Esophagus squamous epithelium (tissue), 4 donors: ENCODE data around the gene IP6K1.

Experiments used
- POLR2A ChIP-seq, 4 donors: fragments of 450-650 bp; IDR thresholded peaks; one replicate each; pipeline ENCODE4 v1.6.1; 2017; ENCODE audit warnings: antibody characterized with exemption in 4 of 4, mild to moderate bottlenecking in 4 of 4, moderate library complexity in 3 of 4
- TF ChIP-seq, protein P1 (sequence below), 6 experiments: fragments of 450-650 bp in 4 of 6; fragments of 200-600 bp in 2 of 6; sonication (generic) in 2 of 6; IDR thresholded peaks; one replicate each; pipeline ENCODE4 v1.5.1; 2016 to 2019; ENCODE audit warnings: antibody characterized with exemption in 6 of 6, mild to moderate bottlenecking in 4 of 6, moderate library complexity in 4 of 6

DNA sequence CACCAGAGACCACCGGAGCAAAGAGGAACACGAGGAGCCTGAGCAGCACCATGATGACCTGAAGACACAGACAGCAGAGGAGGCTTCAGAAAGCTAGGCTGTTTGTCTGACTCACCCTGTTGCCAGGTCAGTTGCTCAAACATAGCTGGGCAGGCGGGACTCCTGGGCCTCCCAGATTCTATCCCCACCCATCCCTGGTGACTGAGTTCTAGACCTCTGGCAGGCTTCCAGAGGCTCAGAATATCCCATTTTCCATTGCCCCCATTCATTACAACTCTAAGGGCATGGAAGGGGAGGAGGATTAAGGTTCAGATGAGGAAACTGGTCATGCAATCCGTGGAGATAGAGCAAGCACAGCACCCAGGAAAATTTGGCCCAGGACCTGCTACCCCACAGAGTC lies 13.4 kb upstream of the IP6K1 start, which contains the start of gene CDHR4:
- TF ChIP-seq, protein P1, sequence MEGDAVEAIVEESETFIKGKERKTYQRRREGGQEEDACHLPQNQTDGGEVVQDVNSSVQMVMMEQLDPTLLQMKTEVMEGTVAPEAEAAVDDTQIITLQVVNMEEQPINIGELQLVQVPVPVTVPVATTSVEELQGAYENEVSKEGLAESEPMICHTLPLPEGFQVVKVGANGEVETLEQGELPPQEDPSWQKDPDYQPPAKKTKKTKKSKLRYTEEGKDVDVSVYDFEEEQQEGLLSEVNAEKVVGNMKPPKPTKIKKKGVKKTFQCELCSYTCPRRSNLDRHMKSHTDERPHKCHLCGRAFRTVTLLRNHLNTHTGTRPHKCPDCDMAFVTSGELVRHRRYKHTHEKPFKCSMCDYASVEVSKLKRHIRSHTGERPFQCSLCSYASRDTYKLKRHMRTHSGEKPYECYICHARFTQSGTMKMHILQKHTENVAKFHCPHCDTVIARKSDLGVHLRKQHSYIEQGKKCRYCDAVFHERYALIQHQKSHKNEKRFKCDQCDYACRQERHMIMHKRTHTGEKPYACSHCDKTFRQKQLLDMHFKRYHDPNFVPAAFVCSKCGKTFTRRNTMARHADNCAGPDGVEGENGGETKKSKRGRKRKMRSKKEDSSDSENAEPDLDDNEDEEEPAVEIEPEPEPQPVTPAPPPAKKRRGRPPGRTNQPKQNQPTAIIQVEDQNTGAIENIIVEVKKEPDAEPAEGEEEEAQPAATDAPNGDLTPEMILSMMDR (IDR thresholded peaks at IDR 0.05): no peak
- TF ChIP-seq POLR2A (IDR thresholded peaks at IDR 0.05): no peak
